ENCODE results near the gene ATG7. TPM values are rescaled to one million over a fixed set of nuclear protein-coding genes. Genes with fewer than 3 reads are reported as not detected.
"Not testable (repeated sequence)": the region's sequence is repeated elsewhere in the genome, so short reads cannot be mapped to it uniquely, and the experiment has no call there.

ATG7 gene
- total RNA-seq, 2 experiments from 2014 or later: 21.7 to 28.4 TPM

- no peaks in the 10 kb centered on the region for H3K4me1 ChIP-seq (ENCODE audit: insufficient read depth, low read length, poor library complexity, severe bottlenecking)
- no peaks in the 10 kb centered on the region for H3K9me2 ChIP-seq (ENCODE audit: insufficient read depth, low read length)
- no TSS peak for BruUV-seq (replicated peaks)
- no peaks in the 10 kb centered on the region for H4K20me1 ChIP-seq (ENCODE audit: insufficient read depth, low read length)
- H3K9me3 ChIP-seq (ENCODE audit: low read length): no peaks in the 10 kb centered on the region
- TF ChIP-seq EZH2phosphoT487 (IDR thresholded peaks at IDR 0.05; ENCODE audit: borderline replicate concordance, low read depth, low read length) (no peak), CTCF (conservative IDR thresholded peaks at IDR 0.05; ENCODE audit: low read length) (no peak)
- DNase-seq (ENCODE audit: low spot score): no peak
- H3K4me2 ChIP-seq (ENCODE audit: low read length): no peak overlapping the region
- no peak overlapping the region for H2AFZ ChIP-seq (ENCODE audit: low read length)
- no peaks in the 10 kb centered on the region for H3K36me3 ChIP-seq (ENCODE audit: insufficient read depth, low read length)
- no peaks in the 10 kb centered on the region for H3K79me2 ChIP-seq (ENCODE audit: insufficient read depth, low read depth, low read length)
- H3K27ac ChIP-seq (ENCODE audit: low read depth, low read length, poor library complexity, severe bottlenecking): no peak overlapping the region
- POLR2A ChIA-PET: no interaction called here
- no peak overlapping the region for H3K4me3 ChIP-seq (ENCODE audit: low read depth, low read length, poor library complexity, severe bottlenecking)
- intact Hi-C loops (cut with micrococcal nuclease; ENCODE audit: unreplicated experiment): no loop called here
- CTCF ChIA-PET (ENCODE audit: unreplicated experiment): no interaction called here
Measured at GRCh38 chr3:11480663-11481298, 208.6 kb downstream of the ATG7 start.

DNA sequence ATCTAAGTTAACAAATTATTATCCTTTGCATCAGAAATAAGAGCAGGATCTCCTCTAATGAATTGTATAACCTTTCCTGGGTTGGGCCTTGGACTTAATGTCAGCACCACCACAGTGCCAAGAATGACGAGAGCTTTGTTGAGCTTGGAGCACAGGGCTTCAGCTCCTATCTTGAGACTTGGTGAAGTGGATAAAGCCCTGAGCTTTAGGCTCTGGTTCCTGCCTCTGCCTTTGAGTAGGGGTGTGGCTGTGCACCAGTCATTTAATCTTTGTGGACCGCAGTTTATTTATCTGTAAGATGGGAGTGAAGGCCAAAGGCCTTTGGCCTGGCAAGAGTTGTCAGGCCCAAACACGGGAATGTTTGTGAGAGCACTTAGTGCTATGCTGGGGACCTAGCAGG, 209.4 kb downstream of the ATG7 start:
- TF ChIP-seq CTCF (conservative IDR thresholded peaks at IDR 0.05; ENCODE audit: low read length) (no peak), EZH2phosphoT487 (IDR thresholded peaks at IDR 0.05; ENCODE audit: borderline replicate concordance, low read depth, low read length) (no peak)
- intact Hi-C loops (cut with micrococcal nuclease; ENCODE audit: unreplicated experiment): no loop called here
- Histone ChIP-seq H3K4me1 (ENCODE audit: insufficient read depth, low read length, poor library complexity, severe bottlenecking) (no peaks in the 10 kb centered on the region), H3K9me3 (ENCODE audit: low read length) (no peaks in the 10 kb centered on the region), H3K36me3 (ENCODE audit: insufficient read depth, low read length) (no peaks in the 10 kb centered on the region), H3K27ac (ENCODE audit: low read depth, low read length, poor library complexity, severe bottlenecking) (no peak overlapping the region), H2AFZ (ENCODE audit: low read length) (no peak overlapping the region), H3K9me2 (ENCODE audit: insufficient read depth, low read length) (no peaks in the 10 kb centered on the region), H3K4me2 (ENCODE audit: low read length) (no peak overlapping the region), H3K4me3 (ENCODE audit: low read depth, low read length, poor library complexity, severe bottlenecking) (no peak overlapping the region), H4K20me1 (ENCODE audit: insufficient read depth, low read length) (no peaks in the 10 kb centered on the region), H3K79me2 (ENCODE audit: insufficient read depth, low read depth, low read length) (no peaks in the 10 kb centered on the region)
- DNase-seq (ENCODE audit: low spot score): no peak
- no TSS peak for BruUV-seq (replicated peaks)
- POLR2A ChIA-PET: no interaction called here
- CTCF ChIA-PET (ENCODE audit: unreplicated experiment): no interaction called here

DNA sequence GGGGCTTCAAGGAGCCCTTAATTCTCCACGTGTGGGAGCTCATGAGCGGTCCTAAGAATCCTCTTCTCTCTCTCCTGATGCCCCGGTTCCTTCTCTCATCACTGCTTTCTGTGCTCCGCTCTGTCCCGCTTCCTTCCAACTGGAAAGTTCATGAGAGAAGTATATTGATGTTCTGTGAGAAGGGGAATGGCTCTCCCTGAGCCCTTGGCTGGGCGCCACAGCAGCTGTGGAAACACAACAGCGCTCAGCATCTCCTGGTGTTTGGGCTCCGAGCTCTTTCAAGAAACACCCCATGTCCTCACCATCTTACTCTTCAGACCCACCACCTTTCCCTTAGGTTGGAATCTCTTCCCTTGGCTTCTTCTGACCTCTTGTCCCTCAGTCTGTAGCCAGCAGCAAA, 209.8 kb downstream of the ATG7 start:
- Histone ChIP-seq H4K20me1 (ENCODE audit: insufficient read depth, low read length) (no peaks in the 10 kb centered on the region), H3K4me1 (ENCODE audit: insufficient read depth, low read length, poor library complexity, severe bottlenecking) (no peaks in the 10 kb centered on the region), H3K4me2 (ENCODE audit: low read length) (no peak overlapping the region), H3K36me3 (ENCODE audit: insufficient read depth, low read length) (no peaks in the 10 kb centered on the region), H3K9me2 (ENCODE audit: insufficient read depth, low read length) (no peaks in the 10 kb centered on the region), H3K79me2 (ENCODE audit: insufficient read depth, low read depth, low read length) (no peaks in the 10 kb centered on the region), H3K4me3 (ENCODE audit: low read depth, low read length, poor library complexity, severe bottlenecking) (no peak overlapping the region), H2AFZ (ENCODE audit: low read length) (no peak overlapping the region), H3K27ac (ENCODE audit: low read depth, low read length, poor library complexity, severe bottlenecking) (no peak overlapping the region), H3K9me3 (ENCODE audit: low read length) (no peaks in the 10 kb centered on the region)
- TF ChIP-seq CTCF (conservative IDR thresholded peaks at IDR 0.05; ENCODE audit: low read length): no peak
- no peak for TF ChIP-seq EZH2phosphoT487 (IDR thresholded peaks at IDR 0.05; ENCODE audit: borderline replicate concordance, low read depth, low read length)
- BruUV-seq (replicated peaks): no TSS peak
- intact Hi-C loops (cut with micrococcal nuclease; ENCODE audit: unreplicated experiment): no loop called here
- ChIA-PET POLR2A (no interaction called here), CTCF (ENCODE audit: unreplicated experiment) (no interaction called here)
- DNase-seq (ENCODE audit: low spot score): no peak

GRCh38 chr3:11488356-11488755, 216.2 kb downstream of the ATG7 start:
- H3K4me3 ChIP-seq (ENCODE audit: low read depth, low read length, poor library complexity, severe bottlenecking); H4K20me1 ChIP-seq (ENCODE audit: insufficient read depth, low read length); DNase-seq (ENCODE audit: low spot score); H2AFZ ChIP-seq (ENCODE audit: low read length); H3K36me3 ChIP-seq (ENCODE audit: insufficient read depth, low read length); POLR2A ChIA-PET; H3K4me1 ChIP-seq (ENCODE audit: insufficient read depth, low read length, poor library complexity, severe bottlenecking); H3K79me2 ChIP-seq (ENCODE audit: insufficient read depth, low read depth, low read length); H3K9me3 ChIP-seq (ENCODE audit: low read length); H3K27ac ChIP-seq (ENCODE audit: low read depth, low read length, poor library complexity, severe bottlenecking); BruUV-seq (replicated peaks); intact Hi-C loops (cut with micrococcal nuclease; ENCODE audit: unreplicated experiment); H3K9me2 ChIP-seq (ENCODE audit: insufficient read depth, low read length); H3K4me2 ChIP-seq (ENCODE audit: low read length); CTCF ChIA-PET (ENCODE audit: unreplicated experiment): not testable (repeated sequence)

Data from OCI-LY7 (cell line).